GM12872 (cell line): ENCODE data around the gene FGFR4.

Experiments used
- TF ChIP-seq, protein P1 (sequence below): IDR thresholded peaks from 3 replicates; pipeline ENCODE4 v1.5.1; 2011; ENCODE audit warnings: low read depth, mild to moderate bottlenecking, low read length, moderate library complexity; ENCODE audit not compliant: insufficient read depth

The FGFR4 gene

GRCh38 chr5:177071666-177072385, 14.9 kb upstream of the FGFR4 start:
- TF ChIP-seq, protein P1, sequence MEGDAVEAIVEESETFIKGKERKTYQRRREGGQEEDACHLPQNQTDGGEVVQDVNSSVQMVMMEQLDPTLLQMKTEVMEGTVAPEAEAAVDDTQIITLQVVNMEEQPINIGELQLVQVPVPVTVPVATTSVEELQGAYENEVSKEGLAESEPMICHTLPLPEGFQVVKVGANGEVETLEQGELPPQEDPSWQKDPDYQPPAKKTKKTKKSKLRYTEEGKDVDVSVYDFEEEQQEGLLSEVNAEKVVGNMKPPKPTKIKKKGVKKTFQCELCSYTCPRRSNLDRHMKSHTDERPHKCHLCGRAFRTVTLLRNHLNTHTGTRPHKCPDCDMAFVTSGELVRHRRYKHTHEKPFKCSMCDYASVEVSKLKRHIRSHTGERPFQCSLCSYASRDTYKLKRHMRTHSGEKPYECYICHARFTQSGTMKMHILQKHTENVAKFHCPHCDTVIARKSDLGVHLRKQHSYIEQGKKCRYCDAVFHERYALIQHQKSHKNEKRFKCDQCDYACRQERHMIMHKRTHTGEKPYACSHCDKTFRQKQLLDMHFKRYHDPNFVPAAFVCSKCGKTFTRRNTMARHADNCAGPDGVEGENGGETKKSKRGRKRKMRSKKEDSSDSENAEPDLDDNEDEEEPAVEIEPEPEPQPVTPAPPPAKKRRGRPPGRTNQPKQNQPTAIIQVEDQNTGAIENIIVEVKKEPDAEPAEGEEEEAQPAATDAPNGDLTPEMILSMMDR = peak; percentile 89

- TF ChIP-seq, protein P1 = no peak
Observed at GRCh38 chr5:177077335-177077734, 9.4 kb upstream of the FGFR4 start.

GRCh38 chr5:177079606-177080005, 7.1 kb upstream of the FGFR4 start:
- TF ChIP-seq, protein P1 = no peak

GRCh38 chr5:177080265-177080664, 6.5 kb upstream of the FGFR4 start:
- TF ChIP-seq, protein P1 = no peak

DNA sequence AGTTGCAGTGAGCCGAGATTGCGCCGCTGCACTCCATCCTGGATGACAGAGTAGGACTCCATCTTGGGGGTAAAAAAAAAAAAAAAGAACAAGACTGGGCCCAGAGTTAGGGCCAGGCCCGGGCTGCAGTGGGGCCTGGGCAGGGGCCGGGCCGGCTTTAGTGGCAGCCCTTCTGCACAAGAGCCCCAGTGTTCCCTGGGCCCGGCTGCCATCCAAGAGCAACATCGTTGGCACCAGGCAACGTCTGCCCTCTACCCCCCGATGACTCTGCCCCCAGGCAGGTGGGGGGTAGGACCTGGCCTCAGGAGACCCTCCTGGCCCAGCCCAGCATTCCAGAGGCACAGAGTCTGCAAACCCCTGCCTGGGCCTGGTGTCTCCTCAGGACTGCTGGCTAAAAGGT, 4.9 kb upstream of the FGFR4 start:
- TF ChIP-seq, protein P1 = no peak

GRCh38 chr5:177083357-177083756, 3.4 kb upstream of the FGFR4 start:
- TF ChIP-seq, protein P1 = no peak

GRCh38 chr5:177084175-177084574, 2.5 kb upstream of the FGFR4 start:
- TF ChIP-seq, protein P1 = no peak
